Activated naive CD8-positive, alpha-beta T cell treated with anti-CD3 and anti-CD28 coated beads, Interleukin-2, amount 50 U/mL, for 24 hours (primary cell): ENCODE data around the gene PRIMPOL.
"Not testable (repeated sequence)": the region's sequence is repeated elsewhere in the genome, so short reads cannot be mapped to it uniquely, and the experiment has no call there.

Experiments used
- ATAC-seq: fragments of 150-1000 bp; cut with Tn5 transposase; one replicate; pipeline ENCODE4 v1.10.0; 2021
- DNase-seq: peaks from one replicate; pipeline ENCODE4 v3.0.0; 2021
- H3K27ac Mint-ChIP-seq: one replicate; pipeline ENCODE4 v1.8.0; 2021; ENCODE audit warnings: mild to moderate bottlenecking, mixed read lengths
- H3K27me3 Mint-ChIP-seq: one replicate; pipeline ENCODE4 v1.8.0; 2021; ENCODE audit warnings: mixed read lengths
- H3K36me3 Mint-ChIP-seq: one replicate; pipeline ENCODE4 v1.8.0; 2021; ENCODE audit warnings: low read depth, mixed read lengths
- H3K4me1 Mint-ChIP-seq: one replicate; pipeline ENCODE4 v1.8.0; 2021; ENCODE audit warnings: mixed read lengths
- H3K4me3 Mint-ChIP-seq: one replicate; pipeline ENCODE4 v1.8.0; 2021; ENCODE audit warnings: mild to moderate bottlenecking, moderate library complexity, mixed read lengths
- H3K9me3 Mint-ChIP-seq: one replicate; pipeline ENCODE4 v1.8.0; 2021; ENCODE audit warnings: mixed read lengths

The PRIMPOL gene, protein sequence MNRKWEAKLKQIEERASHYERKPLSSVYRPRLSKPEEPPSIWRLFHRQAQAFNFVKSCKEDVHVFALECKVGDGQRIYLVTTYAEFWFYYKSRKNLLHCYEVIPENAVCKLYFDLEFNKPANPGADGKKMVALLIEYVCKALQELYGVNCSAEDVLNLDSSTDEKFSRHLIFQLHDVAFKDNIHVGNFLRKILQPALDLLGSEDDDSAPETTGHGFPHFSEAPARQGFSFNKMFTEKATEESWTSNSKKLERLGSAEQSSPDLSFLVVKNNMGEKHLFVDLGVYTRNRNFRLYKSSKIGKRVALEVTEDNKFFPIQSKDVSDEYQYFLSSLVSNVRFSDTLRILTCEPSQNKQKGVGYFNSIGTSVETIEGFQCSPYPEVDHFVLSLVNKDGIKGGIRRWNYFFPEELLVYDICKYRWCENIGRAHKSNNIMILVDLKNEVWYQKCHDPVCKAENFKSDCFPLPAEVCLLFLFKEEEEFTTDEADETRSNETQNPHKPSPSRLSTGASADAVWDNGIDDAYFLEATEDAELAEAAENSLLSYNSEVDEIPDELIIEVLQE

DNA sequence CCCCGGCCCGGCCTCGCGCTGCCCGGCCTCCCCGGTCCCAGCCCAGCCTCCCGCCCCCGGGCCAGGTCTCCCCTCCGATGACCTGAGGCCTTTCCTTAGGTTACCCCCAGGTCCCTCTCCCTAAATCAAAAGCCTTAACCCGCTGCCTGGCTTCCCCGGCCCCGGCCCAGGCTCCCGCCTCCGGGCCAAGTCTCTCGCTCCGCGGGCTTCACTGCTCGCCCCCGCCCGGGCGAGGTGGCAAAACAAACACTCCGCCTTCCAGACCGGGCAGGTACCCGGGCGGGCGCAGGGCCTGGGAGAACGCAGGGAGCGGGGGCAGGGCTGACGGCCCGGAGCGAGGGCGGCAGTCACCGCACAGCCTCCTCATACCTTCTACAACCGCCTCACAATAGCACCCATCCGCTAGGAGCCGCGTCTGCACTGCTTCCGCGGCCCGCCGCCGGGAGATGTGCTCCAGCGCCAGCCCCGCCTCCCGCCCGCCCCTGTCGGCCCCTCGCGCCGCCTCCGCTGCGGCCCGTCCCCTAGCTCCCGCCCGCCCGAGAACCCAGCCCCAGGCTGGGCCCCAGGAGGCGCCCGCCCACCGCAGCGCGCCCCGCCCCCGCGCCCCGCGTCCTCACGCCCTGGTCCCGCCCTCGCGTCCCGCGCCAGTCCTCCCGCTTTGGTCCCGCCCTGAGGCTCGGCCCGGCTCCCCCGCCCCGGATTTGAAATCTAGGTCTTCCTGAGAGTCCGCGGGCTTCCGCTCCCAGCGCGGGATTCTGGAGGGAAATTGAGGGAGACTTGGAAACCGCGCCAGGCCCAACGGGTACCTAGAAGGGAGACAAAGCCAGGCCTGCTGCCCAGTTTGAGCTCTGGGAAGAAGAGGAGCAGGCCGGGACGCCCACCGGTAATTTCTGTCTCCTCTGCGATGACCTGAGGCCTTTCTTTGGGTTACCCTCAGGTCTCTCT is at the start of gene PRIMPOL, which contains the start of gene CASP3:
PRIMPOL (plus strand) TSS at position 713 of the 945 bp plus-strand sequence. CDS start 7,403 bp downstream, outside the sequence.
CASP3 (minus strand) TSS at position 422 of the 945 bp plus-strand sequence. CDS start 10,994 bp downstream, outside the sequence.
- DNase-seq, result peak; percentile 98
- peak; percentile 92 for ATAC-seq
- peak within 1 kb of the TSS; percentile 97 for H3K4me3 Mint-ChIP-seq

DNA sequence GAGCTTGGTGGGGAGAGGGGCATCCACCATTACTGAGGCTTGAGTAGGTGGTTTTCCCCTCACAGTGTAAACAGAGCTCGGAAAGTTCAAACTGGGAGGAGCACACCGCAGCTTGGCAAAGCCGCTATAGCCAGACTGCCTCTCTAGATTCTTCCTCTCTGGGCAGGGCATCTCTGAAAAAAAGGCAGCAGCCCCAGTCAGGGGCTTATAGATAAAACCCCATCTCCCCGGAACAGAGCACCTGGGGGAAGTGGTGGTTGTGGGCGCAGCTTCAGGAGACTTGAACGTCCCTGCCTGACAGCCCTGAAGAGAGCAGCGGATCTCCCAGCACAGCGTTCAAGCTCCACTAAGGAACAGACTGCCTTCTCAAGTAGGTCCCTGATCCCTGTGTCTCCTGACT is 48.6 kb upstream of the PRIMPOL start:
- Mint-ChIP-seq H3K9me3 (peaks cover 20% of the 10 kb centered on the region), H3K27me3 (peaks cover 16% of the 10 kb centered on the region), H3K4me1 (peaks cover 16% of the 10 kb centered on the region), H3K4me3 (peak overlapping the region; percentile 32)
- DNase-seq (peak; percentile 6), ATAC-seq (peak; percentile 52)
- not testable (repeated sequence) for H3K36me3 Mint-ChIP-seq, H3K27ac Mint-ChIP-seq

More for the DNA sequence above, at the start of gene PRIMPOL, which contains the start of gene CASP3:
- no peaks in the 10 kb centered on the region for H3K27me3 Mint-ChIP-seq
- no peaks in the 10 kb centered on the region for H3K9me3 Mint-ChIP-seq
- peak within 1 kb of the TSS; percentile 90 for H3K27ac Mint-ChIP-seq
- H3K36me3 Mint-ChIP-seq, result peaks cover 38% of the 10 kb centered on the region
- peaks cover 55% of the 10 kb centered on the region for H3K4me1 Mint-ChIP-seq

DNA sequence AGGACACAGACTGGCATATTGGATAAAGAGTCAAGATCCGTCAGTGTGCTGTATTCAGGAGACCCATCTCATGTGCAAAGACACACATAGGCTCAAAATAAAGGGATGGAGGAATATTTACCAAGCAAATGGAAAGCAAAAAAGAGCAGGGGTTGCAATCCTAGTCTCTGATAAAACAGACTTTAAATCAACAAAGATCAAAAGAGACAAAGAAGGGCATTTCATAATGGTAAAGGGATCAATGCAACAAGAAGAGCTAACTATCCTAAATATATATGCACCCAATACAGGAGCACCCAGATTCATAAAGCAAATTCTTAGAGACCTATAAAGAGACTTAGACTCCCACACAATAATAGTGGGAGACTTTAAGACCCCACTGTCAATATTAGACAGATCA is 46.7 kb upstream of the PRIMPOL start:
- H3K4me3 Mint-ChIP-seq, ATAC-seq, DNase-seq, H3K36me3 Mint-ChIP-seq, H3K27ac Mint-ChIP-seq: not testable (repeated sequence)
- H3K27me3 Mint-ChIP-seq, result peaks cover 16% of the 10 kb centered on the region
- peaks cover 20% of the 10 kb centered on the region for H3K9me3 Mint-ChIP-seq
- H3K4me1 Mint-ChIP-seq, result peaks cover 16% of the 10 kb centered on the region

DNA sequence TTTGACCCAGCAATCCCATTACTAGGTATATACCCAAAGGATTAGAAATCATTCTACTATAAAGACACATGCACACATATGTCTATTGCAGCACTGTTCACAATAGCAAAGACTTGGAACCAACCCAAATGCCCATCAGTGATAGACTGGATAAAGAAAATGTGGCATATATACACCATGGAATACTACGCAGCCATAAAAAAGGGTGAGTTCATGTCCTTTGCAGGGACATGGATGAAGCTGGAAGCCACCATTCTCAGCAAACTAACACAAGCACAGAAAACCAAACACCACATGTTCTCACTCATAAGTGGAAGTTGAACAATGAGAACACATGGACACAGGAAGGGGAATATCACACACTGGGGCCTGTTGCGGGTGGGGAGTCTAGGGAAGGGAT is 42.1 kb upstream of the PRIMPOL start:
- H3K4me3 Mint-ChIP-seq, DNase-seq, H3K27ac Mint-ChIP-seq, H3K27me3 Mint-ChIP-seq, H3K36me3 Mint-ChIP-seq, H3K4me1 Mint-ChIP-seq, ATAC-seq: not testable (repeated sequence)
- H3K9me3 Mint-ChIP-seq, result peaks cover 20% of the 10 kb centered on the region

DNA sequence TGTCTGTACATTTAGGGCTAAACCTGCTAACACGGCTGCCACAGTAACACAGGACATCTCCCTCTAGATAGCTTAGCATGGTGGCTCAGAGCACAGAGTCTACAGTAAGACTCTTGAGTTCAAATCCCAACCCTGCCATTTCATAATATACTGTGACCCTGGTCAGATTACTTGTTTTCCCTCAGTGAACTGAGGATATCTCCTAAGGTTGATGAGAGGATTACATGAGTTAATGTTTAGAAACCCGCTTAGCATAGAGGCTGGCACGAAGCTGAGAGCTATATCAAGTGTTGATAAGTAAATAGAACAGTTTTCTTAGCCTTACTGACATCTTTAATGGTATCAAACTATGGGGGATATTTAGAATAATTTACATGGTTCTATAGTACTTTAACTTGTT is 37.5 kb upstream of the PRIMPOL start:
- no peak overlapping the region for H3K27ac Mint-ChIP-seq

DNA sequence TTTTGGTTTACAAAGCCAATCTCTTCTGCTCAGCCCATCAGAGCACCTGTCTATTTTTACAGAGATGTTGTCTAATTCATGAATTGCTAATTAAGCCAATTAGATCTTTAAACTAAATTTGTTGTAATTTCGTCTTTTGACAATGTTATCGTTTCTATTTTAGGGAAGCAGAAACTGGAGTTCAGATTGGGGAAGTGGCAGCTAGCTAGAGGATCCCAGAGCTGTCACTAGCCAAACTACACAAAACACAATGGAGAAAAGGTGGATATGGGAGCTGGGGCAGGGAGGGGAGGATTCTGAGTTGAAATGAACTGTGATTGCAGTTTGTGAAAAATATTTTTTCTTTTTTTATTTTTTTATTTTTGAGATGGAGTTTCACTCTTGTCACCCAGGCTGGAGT is 36.1 kb upstream of the PRIMPOL start:
- Mint-ChIP-seq H3K27me3 (no peaks in the 10 kb centered on the region), H3K4me1 (no peaks in the 10 kb centered on the region), H3K4me3 (no peak overlapping the region), H3K36me3 (peaks cover 3% of the 10 kb centered on the region), H3K9me3 (peaks cover 14% of the 10 kb centered on the region), H3K27ac (no peak overlapping the region)
- DNase-seq, result no peak
- no peak for ATAC-seq

More for the DNA sequence above, 37.5 kb upstream of the PRIMPOL start:
- Mint-ChIP-seq H3K9me3 (peaks cover 14% of the 10 kb centered on the region), H3K27me3 (no peaks in the 10 kb centered on the region), H3K4me1 (no peaks in the 10 kb centered on the region), H3K36me3 (peaks cover 3% of the 10 kb centered on the region), H3K4me3 (no peak overlapping the region)
- ATAC-seq, result no peak
- DNase-seq, result no peak

DNA sequence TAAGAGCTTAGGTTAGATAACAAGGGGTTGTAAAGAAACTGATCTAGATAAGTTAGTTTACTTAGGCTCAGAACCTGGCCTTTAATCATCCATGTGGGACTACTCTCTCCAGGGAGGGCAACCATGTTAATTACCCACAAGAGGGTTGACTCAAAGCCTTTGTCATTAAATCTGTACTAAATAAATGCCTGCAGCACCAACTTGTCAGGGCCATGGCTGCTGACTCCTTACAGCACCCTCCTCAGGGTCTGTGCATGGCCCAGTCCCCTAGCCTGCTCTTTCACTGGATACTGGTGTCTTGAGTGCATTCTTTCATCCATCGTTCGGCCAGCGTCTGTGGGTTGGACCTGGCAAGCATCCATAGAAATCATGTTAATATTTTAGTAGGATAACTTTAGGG is 35.0 kb upstream of the PRIMPOL start:
- Mint-ChIP-seq H3K4me1 (no peaks in the 10 kb centered on the region), H3K27me3 (no peaks in the 10 kb centered on the region), H3K36me3 (peaks cover 3% of the 10 kb centered on the region), H3K4me3 (no peak overlapping the region), H3K9me3 (peaks cover 14% of the 10 kb centered on the region), H3K27ac (no peak overlapping the region)
- no peak for DNase-seq
- no peak for ATAC-seq

DNA sequence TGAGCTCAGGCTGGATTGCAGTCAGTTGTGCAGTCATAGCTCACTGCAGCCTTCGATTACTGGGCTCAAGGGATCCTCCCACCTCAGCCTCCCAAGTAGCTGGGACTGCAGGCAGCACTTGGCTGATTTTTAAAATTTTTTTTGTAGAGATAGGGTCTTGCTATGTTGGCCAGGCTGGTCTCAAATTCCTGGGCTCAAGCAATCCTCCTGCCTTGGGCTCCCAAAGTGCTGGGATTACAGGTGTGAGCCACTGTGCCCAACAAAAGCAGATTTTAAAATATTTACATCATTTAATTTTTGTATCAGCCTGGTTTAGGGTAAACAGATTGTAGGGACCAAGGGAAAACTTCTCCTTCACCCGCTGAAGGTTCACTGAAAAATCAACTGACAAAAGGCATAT is 33.4 kb upstream of the PRIMPOL start:
- H3K4me3 Mint-ChIP-seq, result not testable (repeated sequence)

DNA sequence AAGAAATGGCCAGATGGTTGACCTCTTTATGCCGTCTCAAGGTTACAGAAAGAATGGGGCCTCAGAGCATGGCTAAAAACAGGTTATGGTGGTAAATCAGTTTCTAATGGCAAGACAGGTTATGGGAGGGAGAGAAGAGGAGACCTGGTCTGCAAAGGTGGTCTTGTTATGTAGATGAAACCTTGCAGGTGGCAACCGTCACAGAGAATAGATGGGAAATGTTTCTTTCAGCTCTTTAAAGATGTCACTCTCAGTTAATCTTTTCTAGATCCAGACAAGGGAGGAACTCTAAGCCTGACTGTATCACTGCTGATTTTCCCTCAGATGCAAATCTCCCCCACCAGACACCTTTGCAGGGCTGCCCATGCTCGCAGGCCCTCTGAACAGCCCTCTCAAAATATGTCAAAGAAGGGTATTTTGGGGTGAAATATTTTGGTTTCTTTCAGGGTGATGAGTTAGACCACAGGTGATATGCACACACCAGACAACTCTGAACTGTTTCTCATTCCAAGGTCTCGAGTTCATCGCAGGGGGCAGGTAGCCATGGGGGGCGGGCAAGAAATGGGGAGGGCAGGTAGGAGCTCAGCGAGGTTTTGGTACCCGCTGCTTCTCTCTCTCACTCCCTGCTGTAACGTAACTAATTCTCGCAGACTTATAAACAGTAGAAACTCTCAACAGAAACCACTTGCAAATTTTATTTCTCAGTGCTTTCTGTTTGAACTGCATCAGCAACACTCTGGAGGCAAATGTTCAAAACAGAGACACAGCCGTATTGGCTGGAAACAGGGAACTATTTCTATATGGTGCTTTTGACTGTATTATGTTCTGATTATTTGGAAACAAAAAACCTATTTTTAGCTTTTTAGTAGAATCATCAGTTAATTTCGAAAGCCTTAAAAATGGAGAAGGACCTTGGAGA is 32.6 kb upstream of the PRIMPOL start:
- peaks cover 3% of the 10 kb centered on the region for H3K36me3 Mint-ChIP-seq
- ATAC-seq (no peak), DNase-seq (no peak)
- no peaks in the 10 kb centered on the region for H3K4me1 Mint-ChIP-seq
- peaks cover 14% of the 10 kb centered on the region for H3K9me3 Mint-ChIP-seq
- H3K4me3 Mint-ChIP-seq, result no peak overlapping the region
- H3K27ac Mint-ChIP-seq, result no peak overlapping the region
- H3K27me3 Mint-ChIP-seq, result no peaks in the 10 kb centered on the region

More for the DNA sequence above, 33.4 kb upstream of the PRIMPOL start:
- H3K4me1 Mint-ChIP-seq, ATAC-seq, H3K36me3 Mint-ChIP-seq, DNase-seq, H3K27ac Mint-ChIP-seq, H3K27me3 Mint-ChIP-seq: not testable (repeated sequence)
- H3K9me3 Mint-ChIP-seq, result peaks cover 14% of the 10 kb centered on the region

DNA sequence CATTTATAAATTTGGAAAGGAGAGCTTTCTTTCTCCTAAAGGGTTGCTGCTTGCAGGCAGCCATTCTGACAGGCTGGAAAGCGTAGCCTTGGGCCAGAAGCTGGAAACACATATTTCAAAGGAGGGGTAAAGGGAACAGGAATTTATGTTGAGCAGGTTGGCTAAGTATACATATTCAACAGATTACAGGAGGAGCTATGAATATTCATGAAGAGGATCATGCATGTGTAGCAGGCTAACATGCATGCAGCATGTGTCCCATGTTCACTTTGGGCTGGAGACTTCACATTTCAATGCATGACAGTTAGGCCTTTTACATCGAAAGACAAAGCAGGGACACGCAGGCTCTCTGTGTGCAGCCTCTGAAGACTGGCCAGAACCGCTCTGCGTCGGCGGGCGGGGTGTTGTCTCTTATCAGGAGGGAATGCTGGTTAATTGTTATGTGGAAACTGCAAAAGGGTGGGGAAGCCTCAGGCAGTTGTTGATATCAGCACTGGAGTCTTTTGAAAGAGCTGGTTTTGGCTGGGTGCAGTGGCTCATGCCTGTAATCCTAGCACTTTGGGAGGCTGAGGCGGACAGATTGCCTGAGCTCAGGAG is 31.8 kb upstream of the PRIMPOL start:
- ATAC-seq (no peak), DNase-seq (no peak)
- no peaks in the 10 kb centered on the region for H3K4me1 Mint-ChIP-seq
- H3K9me3 Mint-ChIP-seq, result peaks cover 14% of the 10 kb centered on the region
- no peak overlapping the region for H3K4me3 Mint-ChIP-seq
- no peak overlapping the region for H3K27ac Mint-ChIP-seq
- H3K36me3 Mint-ChIP-seq, result peaks cover 3% of the 10 kb centered on the region
- no peaks in the 10 kb centered on the region for H3K27me3 Mint-ChIP-seq

DNA sequence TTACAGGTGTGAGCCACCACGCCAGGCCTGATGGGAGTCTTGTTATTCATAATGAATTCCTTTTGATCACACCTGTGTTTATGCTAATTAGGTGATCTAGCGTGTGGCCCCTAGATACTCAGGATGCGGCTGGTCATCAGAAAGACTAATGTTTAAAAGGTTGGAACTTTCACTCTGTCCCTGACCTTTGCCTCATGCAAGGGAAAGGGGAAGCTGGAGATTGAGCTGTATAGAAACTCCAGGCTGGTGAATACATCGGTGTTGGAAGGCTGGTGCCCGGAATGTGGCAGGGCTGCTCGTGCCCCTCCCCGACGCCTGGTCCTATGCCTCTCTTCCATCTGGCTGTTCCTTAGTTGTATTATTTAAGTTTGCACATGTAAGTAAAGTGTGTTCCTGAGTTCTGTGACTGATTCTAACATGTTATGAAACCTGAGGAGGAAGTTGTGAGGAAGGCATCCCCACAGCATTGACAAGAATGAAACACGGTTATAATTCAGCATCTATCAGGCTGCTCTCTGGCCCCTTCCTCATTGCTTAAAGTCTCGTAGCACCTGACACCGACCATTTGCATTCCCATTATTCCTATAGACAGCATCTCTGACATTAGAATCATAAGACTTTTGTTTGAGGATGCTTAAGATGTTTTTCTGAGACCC is 29.2 kb upstream of the PRIMPOL start:
- no peak for DNase-seq
- Mint-ChIP-seq H3K27ac (no peak overlapping the region), H3K4me3 (no peak overlapping the region)

DNA sequence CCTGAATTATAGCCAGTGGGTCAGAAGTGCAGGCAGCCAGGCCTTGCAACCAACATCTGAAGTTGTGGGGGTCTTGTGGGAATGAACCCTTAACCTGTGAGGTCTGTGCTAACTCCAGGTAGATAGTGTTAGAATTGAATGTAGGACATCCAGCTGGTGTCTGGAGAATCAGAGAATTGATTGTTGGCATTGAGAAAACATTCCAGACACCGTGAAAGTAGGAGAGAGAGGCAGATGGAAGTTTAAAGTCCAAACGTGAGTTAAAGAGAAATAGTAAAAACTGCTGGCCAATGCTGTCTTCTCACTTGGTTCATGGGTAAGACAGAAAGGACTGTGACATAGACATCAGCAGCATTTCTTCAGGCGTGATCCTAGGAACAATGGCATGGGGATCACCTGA is 28.0 kb upstream of the PRIMPOL start:
- H3K27ac Mint-ChIP-seq, result no peak overlapping the region
- H3K4me1 Mint-ChIP-seq, result peaks cover 14% of the 10 kb centered on the region
- ATAC-seq, result no peak

More for the DNA sequence above, 29.2 kb upstream of the PRIMPOL start:
- no peak for ATAC-seq
- Mint-ChIP-seq H3K4me1 (peaks cover 4% of the 10 kb centered on the region), H3K27me3 (no peaks in the 10 kb centered on the region), H3K9me3 (no peaks in the 10 kb centered on the region), H3K36me3 (peaks cover 12% of the 10 kb centered on the region)

DNA sequence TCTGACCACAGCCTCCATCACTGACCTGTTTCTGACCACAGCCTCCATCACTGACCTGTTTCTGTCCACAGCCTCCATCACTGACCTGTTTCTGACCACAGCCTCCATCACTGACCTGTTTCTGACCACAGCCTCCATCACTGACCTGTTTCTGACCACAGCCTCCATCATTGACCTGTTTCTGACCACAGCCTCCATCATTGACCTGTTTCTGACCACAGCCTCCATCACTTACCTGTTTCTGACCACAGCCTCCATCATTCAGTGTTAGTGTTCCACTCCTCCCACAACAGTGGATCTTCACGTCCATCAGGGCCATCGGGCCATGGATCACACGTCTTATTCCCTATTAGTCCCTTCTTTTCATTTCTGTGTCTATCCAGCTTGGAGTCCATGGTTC is 25.0 kb upstream of the PRIMPOL start:
- ATAC-seq, DNase-seq, H3K9me3 Mint-ChIP-seq, H3K4me3 Mint-ChIP-seq, H3K27me3 Mint-ChIP-seq, H3K27ac Mint-ChIP-seq: not testable (repeated sequence)
- H3K36me3 Mint-ChIP-seq, result peaks cover 37% of the 10 kb centered on the region
- peaks cover 24% of the 10 kb centered on the region for H3K4me1 Mint-ChIP-seq

More for the DNA sequence above, 28.0 kb upstream of the PRIMPOL start:
- no peaks in the 10 kb centered on the region for H3K27me3 Mint-ChIP-seq
- DNase-seq, result no peak
- no peak overlapping the region for H3K4me3 Mint-ChIP-seq
- no peaks in the 10 kb centered on the region for H3K9me3 Mint-ChIP-seq
- peaks cover 14% of the 10 kb centered on the region for H3K36me3 Mint-ChIP-seq
